Measurements from ENCODE around the gene TSSK3.
A peak's percentile ranks its signal among the peaks of the same experiment; 100 is the strongest.

TSSK3 gene

DNA sequence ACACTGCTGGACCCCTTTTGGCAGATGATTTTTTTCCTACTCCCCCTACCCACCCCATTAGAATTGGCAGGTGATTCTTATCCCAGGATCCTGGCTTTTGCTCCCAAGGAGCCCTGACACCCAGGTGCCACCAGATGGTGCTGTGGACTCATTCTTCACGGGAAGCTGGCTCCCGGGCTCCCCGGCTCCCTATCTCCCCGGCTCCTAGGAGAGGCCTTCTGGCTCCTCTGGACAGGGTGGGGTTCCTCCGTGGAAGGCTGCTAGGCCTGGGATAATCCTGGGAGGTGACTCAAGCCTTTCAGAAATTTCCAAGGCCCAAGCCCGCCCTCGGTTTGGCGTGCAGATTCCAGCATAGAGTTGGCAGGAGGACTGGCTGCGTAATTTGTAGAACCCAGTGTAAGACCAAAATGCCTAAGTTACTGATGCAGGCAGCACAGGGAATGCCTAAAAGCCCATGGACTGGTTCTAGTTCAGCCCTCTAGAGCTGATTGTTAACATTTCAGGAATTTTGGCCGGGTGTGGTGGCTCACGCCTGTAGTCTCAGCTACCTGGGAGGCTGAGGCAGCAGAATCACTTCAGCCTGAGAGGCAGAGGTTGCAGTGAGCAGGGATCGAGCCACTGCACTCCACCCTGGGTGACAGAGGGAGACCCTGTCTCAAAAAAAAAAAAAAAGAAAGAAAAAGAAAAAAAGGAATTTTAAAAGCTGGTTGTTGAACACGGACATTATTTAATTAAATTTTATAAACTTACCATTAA lies 38.7 kb downstream of the TSSK3 start:
- DNase-seq (ENCODE audit: low read depth in 2 of 2), result peak; percentile 12 to 32

DNA sequence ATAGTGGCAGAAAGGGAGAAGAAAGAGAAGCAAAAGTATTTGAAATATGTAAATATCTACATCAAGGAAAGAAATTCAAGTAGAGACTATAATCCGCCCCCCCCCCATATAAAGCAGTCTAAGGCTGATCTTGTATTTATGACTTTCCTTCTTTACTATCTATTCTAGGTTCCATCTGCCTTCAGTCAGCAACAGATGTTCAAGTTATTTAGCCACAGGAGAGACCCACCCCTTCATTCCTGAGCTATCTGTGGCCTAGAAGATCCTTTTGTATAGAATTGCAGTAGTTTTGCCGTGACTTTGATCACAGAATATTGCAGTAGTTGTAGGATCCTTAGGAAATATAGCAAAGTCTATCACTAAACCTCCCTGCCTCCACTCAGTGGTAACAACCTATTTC lies 42.6 kb downstream of the TSSK3 start:
- DNase-seq (ENCODE audit: low read depth in 2 of 2), result no peak

DNA sequence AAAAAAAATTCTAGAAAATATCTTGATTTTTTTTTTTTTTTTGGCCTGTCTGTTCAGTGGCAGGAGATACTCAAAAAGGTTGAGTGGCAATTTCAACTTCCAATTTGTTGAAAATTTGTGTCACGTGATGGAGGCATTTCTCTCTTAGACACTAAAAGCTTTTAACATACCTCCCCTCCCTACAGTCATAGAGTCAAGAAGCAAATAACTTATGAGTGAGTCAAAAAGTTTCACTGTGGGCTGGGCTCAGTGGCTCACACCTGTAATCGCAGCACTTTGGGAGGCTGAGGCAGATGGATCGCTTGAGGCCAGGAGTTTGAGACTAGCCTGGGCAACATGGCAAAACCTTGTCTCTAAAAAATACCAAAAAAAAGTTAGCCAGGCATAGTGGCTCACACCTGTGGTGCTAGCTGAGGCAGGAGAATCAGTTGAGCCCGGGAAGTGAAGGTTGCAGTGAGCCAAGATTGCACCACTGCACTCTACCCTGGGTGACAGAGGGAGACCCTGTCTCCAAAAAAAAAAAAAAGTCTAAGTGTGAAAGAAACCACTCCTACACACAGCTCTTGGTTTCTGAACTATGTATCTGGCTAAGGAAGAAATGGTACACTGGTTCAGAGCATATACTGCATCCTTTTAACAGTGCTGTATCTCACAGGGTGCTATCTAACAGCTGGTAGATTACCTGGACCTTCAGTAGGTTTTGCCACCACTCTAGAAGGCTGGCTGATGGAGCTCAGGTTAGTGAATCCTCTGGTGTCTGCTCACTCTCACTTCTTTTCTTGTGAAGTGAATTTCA lies 43.5 kb downstream of the TSSK3 start:
- no peak for DNase-seq (ENCODE audit: low read depth in 2 of 2)

DNA sequence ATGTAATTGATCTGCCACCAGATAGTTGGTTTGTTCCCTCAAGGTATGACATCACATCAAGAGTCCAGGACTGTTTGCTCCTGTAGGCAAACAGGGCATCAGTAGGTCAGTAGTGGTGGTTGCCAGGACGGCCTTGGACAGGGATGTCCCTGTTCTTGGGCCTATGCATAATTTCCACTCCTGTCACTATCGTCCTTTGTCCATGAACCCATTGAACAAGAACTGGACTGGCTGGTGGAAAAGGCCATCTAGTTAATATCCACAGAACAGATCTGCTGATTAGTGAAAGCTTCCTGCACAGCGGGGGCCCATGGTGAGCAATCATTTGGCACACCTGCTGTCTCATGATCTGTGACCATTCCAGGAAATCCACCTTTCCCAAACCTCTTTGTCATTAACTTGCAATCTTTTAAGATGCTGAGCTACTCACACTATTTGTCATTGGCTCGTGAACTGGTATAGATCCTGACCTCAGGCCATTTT lies 44.3 kb downstream of the TSSK3 start:
- no peak for DNase-seq (ENCODE audit: low read depth in 2 of 2)

DNA sequence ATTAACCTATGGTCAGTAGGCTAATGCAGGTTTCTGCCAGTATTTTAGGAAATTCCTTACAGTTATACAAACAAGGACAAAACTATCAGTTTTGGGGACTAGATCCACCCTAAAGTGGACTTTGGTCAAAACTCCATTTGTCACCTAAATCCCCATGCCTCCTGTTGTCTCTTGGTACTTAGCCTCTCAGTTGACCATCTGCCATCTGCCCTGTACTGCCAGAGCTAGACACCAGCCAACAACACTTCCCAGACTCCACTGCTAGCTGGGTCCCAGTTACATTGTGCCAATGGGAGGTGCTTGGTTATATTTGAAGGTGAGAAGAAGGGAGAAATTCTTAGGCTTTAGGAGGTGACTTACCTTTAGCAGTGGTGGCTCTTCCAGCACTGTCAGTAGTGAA lies 48.9 kb downstream of the TSSK3 start:
- no peak for DNase-seq (ENCODE audit: low read depth in 2 of 2)

DNA sequence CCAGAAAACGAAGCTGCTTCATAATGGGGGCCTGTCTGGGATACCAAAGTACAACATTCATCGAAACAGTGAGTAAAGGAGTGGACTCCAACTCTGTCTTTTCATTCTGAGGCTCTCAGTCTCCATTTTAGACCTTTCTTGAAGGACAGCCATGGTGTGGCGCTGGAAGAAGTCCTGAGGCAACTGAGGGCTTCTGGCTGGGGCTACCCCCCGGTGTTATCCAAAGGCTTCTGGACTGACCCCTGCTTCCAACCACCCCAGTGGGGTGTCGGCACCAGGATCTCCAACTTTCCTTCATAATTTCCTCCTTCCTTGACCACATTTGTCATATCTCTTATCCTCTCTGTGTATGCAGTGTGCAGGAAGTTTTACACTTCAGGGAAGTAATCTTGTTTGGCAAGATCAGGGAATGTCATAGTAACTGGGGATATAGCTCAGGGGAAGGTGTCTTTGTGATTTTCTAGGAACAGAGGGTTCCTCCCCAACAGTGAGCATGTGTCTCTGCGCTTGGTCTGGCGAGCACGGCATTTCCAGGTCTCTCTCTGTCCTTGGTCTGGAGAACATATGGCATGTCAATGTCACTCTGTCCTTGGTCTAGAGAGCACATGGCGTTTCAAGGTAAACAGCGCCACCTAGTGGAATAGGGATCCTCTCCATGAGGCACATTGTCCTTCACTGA lies 51.3 kb downstream of the TSSK3 start:
- DNase-seq (ENCODE audit: low read depth in 2 of 2), result peak; percentile 36 to 64
